ENCODE data around the gene DYNLRB1. TPM values are rescaled to one million over a fixed set of nuclear protein-coding genes. Genes with fewer than 3 reads are reported as not detected.

DYNLRB1 gene
- total and polyA plus RNA-seq, 2 donors from 2014 or later, result 185 to 676 TPM

DNA sequence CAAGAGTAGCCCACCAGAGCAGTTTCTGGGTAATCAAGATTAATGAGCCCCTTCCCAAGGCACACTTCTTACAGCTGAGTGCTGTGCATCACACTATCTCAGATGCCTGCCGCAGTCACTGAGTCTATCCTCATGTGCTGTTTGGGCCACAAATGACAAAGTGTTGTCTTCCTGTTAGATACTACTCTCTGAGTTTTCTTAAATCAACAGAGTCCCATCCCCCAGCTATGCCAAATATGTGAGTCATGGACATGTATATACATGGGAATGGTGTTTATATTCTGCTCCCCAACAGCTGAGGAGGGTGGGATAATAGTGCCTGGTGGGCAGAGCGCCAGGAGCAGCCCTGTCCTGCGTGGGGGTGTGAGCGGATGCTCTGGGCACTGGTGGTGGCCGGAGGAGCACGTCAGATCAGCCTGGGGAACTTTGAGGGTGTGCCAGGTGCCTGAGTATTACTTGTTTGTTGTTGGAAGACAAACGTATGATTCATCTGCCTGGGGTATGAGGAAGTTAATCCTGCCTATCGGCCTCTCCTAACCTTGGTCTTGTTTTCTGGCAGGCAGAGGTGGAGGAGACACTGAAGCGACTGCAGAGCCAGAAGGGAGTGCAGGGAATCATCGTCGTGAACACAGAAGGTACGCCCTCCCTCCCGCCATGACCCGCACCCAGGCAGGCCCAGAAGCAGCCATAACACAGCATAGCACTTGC, 9.6 kb downstream of the DYNLRB1 start:
- Histone ChIP-seq H3K9ac (ENCODE audit: low read length in 3 of 3) (peak overlapping the region in 1 of 3 donors; percentile 44), H3K36me3 (ENCODE audit: control insufficient read depth in 2 of 3, insufficient read depth in 3 of 3, low read length in 3 of 3) (peaks cover 2 to 37% (median 18%) of the 10 kb centered on the region in 3 donors), H3K27me3 (ENCODE audit: control insufficient read depth, insufficient read depth, low read length) (no peaks in the 10 kb centered on the region), H3K27ac (ENCODE audit: low read depth in 2 of 2, low read length in 2 of 2) (peak overlapping the region; percentile 5 to 71), H3K4me3 (ENCODE audit: low read length in 3 of 3) (no peak overlapping the region), H3K4me1 (ENCODE audit: control insufficient read depth in 2 of 3, insufficient read depth in 2 of 3, low read depth in 1 of 3, low read length in 3 of 3) (peaks cover 0 to 32% (median 28%) of the 10 kb centered on the region in 3 donors), H3K9me3 (ENCODE audit: control insufficient read depth in 2 of 3, insufficient read depth in 1 of 3, low read length in 3 of 3) (no peaks in the 10 kb centered on the region)
- DNase-seq, result peak in 3 of 5 donors; percentile 40 to 94 (median 54)
- intact Hi-C loops (cut with DNase I), result no loop called here
- no peak for FAIRE-seq
- no peak for TF ChIP-seq CTCF (IDR thresholded peaks at IDR 0.05; ENCODE audit: borderline replicate concordance, extremely low read depth, insufficient read depth)

GRCh38 chr20:34526466-34526865, 10.2 kb downstream of the DYNLRB1 start:
- intact Hi-C loops (cut with DNase I), result no loop called here
- peak overlapping the region; percentile 5 to 71 for H3K27ac ChIP-seq (ENCODE audit: low read depth in 2 of 2, low read length in 2 of 2)
- peaks cover 2 to 39% (median 19%) of the 10 kb centered on the region in 3 donors for H3K36me3 ChIP-seq (ENCODE audit: control insufficient read depth in 2 of 3, insufficient read depth in 3 of 3, low read length in 3 of 3)
- no peaks in the 10 kb centered on the region for H3K27me3 ChIP-seq (ENCODE audit: control insufficient read depth, insufficient read depth, low read length)
- H3K4me1 ChIP-seq (ENCODE audit: control insufficient read depth in 2 of 3, insufficient read depth in 2 of 3, low read depth in 1 of 3, low read length in 3 of 3), result peaks cover 0 to 32% (median 28%) of the 10 kb centered on the region in 3 donors
- peak overlapping the region in 2 of 3 donors; percentile 37 to 44 for H3K9ac ChIP-seq (ENCODE audit: low read length in 3 of 3)
- H3K4me3 ChIP-seq (ENCODE audit: low read length in 3 of 3), result no peak overlapping the region
- DNase-seq, result no peak
- H3K9me3 ChIP-seq (ENCODE audit: control insufficient read depth in 2 of 3, insufficient read depth in 1 of 3, low read length in 3 of 3), result no peaks in the 10 kb centered on the region
- FAIRE-seq, result no peak
- TF ChIP-seq CTCF (IDR thresholded peaks at IDR 0.05; ENCODE audit: borderline replicate concordance, extremely low read depth, insufficient read depth), result no peak

GRCh38 chr20:34527016-34527415, 10.8 kb downstream of the DYNLRB1 start:
- DNase-seq (peak in 1 of 5 donors; percentile 10), FAIRE-seq (no peak)
- H3K27me3 ChIP-seq (ENCODE audit: control insufficient read depth, insufficient read depth, low read length), result no peaks in the 10 kb centered on the region
- H3K4me3 ChIP-seq (ENCODE audit: low read length in 3 of 3), result no peak overlapping the region
- H3K4me1 ChIP-seq (ENCODE audit: control insufficient read depth in 2 of 3, insufficient read depth in 2 of 3, low read depth in 1 of 3, low read length in 3 of 3), result peaks cover 0 to 35% (median 28%) of the 10 kb centered on the region in 3 donors
- TF ChIP-seq CTCF (IDR thresholded peaks at IDR 0.05; ENCODE audit: borderline replicate concordance, extremely low read depth, insufficient read depth), result no peak
- intact Hi-C loops (cut with DNase I), result no loop called here
- H3K27ac ChIP-seq (ENCODE audit: low read depth in 2 of 2, low read length in 2 of 2), result peak overlapping the region in 1 of 2 donors; percentile 5
- no peaks in the 10 kb centered on the region for H3K9me3 ChIP-seq (ENCODE audit: control insufficient read depth in 2 of 3, insufficient read depth in 1 of 3, low read length in 3 of 3)
- H3K9ac ChIP-seq (ENCODE audit: low read length in 3 of 3), result no peak overlapping the region
- H3K36me3 ChIP-seq (ENCODE audit: control insufficient read depth in 2 of 3, insufficient read depth in 3 of 3, low read length in 3 of 3), result peaks cover 2 to 39% (median 21%) of the 10 kb centered on the region in 3 donors
